Parathyroid adenoma (tissue), 2 donors: ENCODE measurements around the gene HLX.

Source experiments
- H2AFZ ChIP-seq: fragments of 300-600 bp; sonication (generic); one replicate; pipeline ENCODE4 v1.7.0; 2017; ENCODE audit warnings: antibody characterized with exemption, mild to moderate bottlenecking
- H3K27ac ChIP-seq: fragments of 300-600 bp; sonication (generic); one replicate; pipeline ENCODE4 v1.7.0; 2017
- H3K27me3 ChIP-seq: fragments of 300-600 bp; sonication (generic); one replicate; pipeline ENCODE4 v1.7.0; 2017; ENCODE audit warnings: low read length; ENCODE audit not compliant: control insufficient read depth, insufficient read depth
- H3K36me3 ChIP-seq: fragments of 300-600 bp; sonication (generic); one replicate; pipeline ENCODE4 v1.7.0; 2017; ENCODE audit warnings: low read length; ENCODE audit not compliant: control insufficient read depth, insufficient read depth
- H3K4me1 ChIP-seq: fragments of 300-600 bp; sonication (generic); one replicate; pipeline ENCODE4 v1.7.0; 2017; ENCODE audit warnings: control low read depth
- H3K4me2 ChIP-seq: fragments of 300-600 bp; sonication (generic); one replicate; pipeline ENCODE4 v1.7.0; 2017; ENCODE audit warnings: low read length
- H3K4me3 ChIP-seq: fragments of 300-600 bp; sonication (generic); one replicate; pipeline ENCODE4 v1.7.0; 2017; ENCODE audit warnings: low read depth, low read length
- H3K79me2 ChIP-seq: fragments of 300-600 bp; sonication (generic); one replicate; pipeline ENCODE4 v1.7.0; 2017; ENCODE audit warnings: control low read depth
- H3K9ac ChIP-seq: fragments of 300-600 bp; sonication (generic); one replicate; pipeline ENCODE4 v1.7.0; 2017; ENCODE audit warnings: mild to moderate bottlenecking
- H3K9me3 ChIP-seq: fragments of 300-600 bp; sonication (generic); one replicate; pipeline ENCODE4 v1.7.0; 2017; ENCODE audit warnings: low read length; ENCODE audit not compliant: control insufficient read depth
- TF ChIP-seq, protein P1 (sequence below): fragments of 300-600 bp; sonication (generic); IDR thresholded peaks from one replicate; pipeline ENCODE4 v1.7.0; 2017; ENCODE audit warnings: antibody characterized with exemption, mild to moderate bottlenecking
- donor health status: primary hyperparathyroidism.

The HLX gene, protein sequence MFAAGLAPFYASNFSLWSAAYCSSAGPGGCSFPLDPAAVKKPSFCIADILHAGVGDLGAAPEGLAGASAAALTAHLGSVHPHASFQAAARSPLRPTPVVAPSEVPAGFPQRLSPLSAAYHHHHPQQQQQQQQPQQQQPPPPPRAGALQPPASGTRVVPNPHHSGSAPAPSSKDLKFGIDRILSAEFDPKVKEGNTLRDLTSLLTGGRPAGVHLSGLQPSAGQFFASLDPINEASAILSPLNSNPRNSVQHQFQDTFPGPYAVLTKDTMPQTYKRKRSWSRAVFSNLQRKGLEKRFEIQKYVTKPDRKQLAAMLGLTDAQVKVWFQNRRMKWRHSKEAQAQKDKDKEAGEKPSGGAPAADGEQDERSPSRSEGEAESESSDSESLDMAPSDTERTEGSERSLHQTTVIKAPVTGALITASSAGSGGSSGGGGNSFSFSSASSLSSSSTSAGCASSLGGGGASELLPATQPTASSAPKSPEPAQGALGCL

DNA sequence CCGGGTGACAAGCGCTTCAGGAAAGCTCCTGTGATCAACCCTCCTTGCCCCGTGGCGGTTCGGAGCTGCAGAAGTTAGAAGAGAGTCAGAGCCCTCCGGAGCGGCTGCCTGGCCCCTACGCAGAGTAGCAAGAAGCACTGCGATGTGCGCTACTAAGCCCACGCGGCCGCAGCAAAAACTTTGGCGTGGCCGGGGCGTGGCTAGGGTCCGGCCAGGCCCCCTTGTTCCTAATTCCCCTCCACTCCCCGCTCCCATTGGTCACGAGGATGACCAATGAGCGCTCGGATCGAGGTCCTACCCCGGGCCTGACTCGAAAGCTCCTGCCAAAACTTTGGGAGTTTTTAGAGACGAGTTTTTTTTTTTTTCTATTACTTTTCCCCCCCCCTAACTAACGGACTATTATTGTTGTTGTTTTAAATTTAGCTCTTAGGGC lies at the start of gene HLX:
HLX (plus strand) TSS at position 368 of the 433 bp plus-strand sequence. CDS start 415 bp downstream, outside the sequence.
- no peaks in the 10 kb centered on the region for H3K9me3 ChIP-seq
- peaks cover 19% of the 10 kb centered on the region for H3K27me3 ChIP-seq
- peak within 1 kb of the TSS; percentile 68 for H3K27ac ChIP-seq
- TF ChIP-seq, protein P1, sequence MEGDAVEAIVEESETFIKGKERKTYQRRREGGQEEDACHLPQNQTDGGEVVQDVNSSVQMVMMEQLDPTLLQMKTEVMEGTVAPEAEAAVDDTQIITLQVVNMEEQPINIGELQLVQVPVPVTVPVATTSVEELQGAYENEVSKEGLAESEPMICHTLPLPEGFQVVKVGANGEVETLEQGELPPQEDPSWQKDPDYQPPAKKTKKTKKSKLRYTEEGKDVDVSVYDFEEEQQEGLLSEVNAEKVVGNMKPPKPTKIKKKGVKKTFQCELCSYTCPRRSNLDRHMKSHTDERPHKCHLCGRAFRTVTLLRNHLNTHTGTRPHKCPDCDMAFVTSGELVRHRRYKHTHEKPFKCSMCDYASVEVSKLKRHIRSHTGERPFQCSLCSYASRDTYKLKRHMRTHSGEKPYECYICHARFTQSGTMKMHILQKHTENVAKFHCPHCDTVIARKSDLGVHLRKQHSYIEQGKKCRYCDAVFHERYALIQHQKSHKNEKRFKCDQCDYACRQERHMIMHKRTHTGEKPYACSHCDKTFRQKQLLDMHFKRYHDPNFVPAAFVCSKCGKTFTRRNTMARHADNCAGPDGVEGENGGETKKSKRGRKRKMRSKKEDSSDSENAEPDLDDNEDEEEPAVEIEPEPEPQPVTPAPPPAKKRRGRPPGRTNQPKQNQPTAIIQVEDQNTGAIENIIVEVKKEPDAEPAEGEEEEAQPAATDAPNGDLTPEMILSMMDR: no peak
- H2AFZ ChIP-seq: peak within 1 kb of the TSS; percentile 53
- H3K4me3 ChIP-seq: peak within 1 kb of the TSS; percentile 52
- peak within 1 kb of the TSS; percentile 69 for H3K4me2 ChIP-seq
- H3K79me2 ChIP-seq: no peaks in the 10 kb centered on the region
- H3K9ac ChIP-seq: no peak within 1 kb of the TSS
- H3K36me3 ChIP-seq: no peaks in the 10 kb centered on the region
- H3K4me1 ChIP-seq: peaks cover 2% of the 10 kb centered on the region

DNA sequence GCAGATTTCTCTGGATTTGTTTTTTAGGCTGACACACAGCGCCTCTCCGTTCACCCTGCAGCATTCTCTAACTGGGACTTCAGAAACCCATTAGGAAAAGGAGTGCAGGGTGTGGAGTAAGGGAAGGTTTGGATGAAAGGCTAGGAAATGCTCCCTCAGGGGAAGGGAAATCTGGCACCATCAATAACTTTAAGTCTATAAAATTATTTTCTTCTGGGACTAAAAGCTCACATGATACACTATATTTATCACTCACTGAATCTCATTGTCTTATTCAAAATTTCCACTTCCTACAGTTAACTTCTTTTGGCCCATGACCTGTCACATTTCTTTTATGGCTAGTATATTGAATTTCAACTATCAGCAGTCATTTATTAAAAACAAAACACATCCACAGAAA lies 45.8 kb upstream of the HLX start:
- H3K4me3 ChIP-seq: no peak overlapping the region
- H3K4me1 ChIP-seq: no peaks in the 10 kb centered on the region
- H3K36me3 ChIP-seq: no peaks in the 10 kb centered on the region
- no peaks in the 10 kb centered on the region for H3K79me2 ChIP-seq
- no peak overlapping the region for H3K9ac ChIP-seq
- no peak overlapping the region for H3K4me2 ChIP-seq
- no peaks in the 10 kb centered on the region for H3K27me3 ChIP-seq
- TF ChIP-seq, protein P1: no peak
- no peak overlapping the region for H2AFZ ChIP-seq
- H3K27ac ChIP-seq: no peak overlapping the region
- no peaks in the 10 kb centered on the region for H3K9me3 ChIP-seq

DNA sequence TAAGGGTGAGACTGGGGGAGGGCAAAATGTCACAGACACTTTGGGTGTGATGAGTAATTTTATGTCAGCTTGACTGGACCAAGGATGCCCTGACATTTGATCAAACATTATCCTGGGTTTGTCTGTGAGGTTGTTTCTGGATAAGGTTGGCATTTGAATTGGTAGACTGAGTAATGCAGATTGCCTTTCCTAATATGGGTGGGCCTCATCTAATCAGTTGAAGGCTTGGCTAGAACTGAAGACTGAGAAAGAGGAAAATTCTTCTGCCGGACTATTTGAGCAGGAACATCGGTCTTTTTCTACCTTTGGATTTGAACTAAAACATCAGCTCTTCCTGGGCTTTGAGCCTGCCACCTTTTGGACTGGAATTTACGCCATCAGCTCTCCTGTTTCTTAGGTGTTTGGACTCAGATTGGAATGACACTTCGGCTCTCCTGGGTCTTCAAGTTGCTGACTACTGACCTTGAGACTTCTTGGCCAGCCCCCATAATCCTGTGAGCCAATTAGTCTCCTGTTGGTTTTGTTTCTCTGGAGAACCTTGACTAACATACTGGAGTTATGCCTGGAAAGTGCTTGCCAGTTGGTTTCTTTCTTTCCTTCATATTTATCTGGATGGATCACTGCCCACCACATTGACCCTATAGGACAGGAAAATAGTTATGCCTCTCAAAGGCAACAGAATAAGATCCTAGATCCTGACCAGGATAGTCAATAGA lies 44.9 kb upstream of the HLX start:
- H3K9ac ChIP-seq: no peak overlapping the region
- H3K4me1 ChIP-seq: no peaks in the 10 kb centered on the region
- no peak overlapping the region for H2AFZ ChIP-seq
- H3K4me2 ChIP-seq: no peak overlapping the region
- no peaks in the 10 kb centered on the region for H3K36me3 ChIP-seq
- no peaks in the 10 kb centered on the region for H3K79me2 ChIP-seq
- H3K27me3 ChIP-seq: no peaks in the 10 kb centered on the region
- TF ChIP-seq, protein P1: no peak
- no peak overlapping the region for H3K27ac ChIP-seq
- no peaks in the 10 kb centered on the region for H3K9me3 ChIP-seq
- H3K4me3 ChIP-seq: no peak overlapping the region

DNA sequence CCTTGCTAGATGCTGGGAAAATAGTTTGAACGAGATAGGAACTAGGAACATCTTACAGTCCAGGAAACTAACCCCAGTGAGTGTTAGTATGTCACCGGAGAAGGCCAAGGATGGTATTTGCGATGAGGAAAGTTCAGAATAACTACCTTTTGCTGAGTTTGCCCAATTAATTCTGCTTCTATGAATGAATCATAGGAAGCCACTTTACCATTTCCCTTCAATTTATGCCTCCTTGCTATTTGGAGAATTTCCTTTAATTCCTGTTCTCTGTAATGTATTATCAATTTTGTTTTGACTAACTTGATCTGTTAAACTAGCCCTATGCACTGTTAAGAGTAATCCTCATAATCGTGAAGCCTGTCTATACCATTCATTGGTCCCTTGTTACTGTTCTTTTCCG lies 40.7 kb upstream of the HLX start:
- Histone ChIP-seq H3K4me3 (no peak overlapping the region), H3K4me1 (no peaks in the 10 kb centered on the region), H3K9ac (no peak overlapping the region), H3K27me3 (no peaks in the 10 kb centered on the region), H2AFZ (no peak overlapping the region), H3K9me3 (no peaks in the 10 kb centered on the region), H3K27ac (no peak overlapping the region), H3K36me3 (no peaks in the 10 kb centered on the region), H3K4me2 (no peak overlapping the region), H3K79me2 (no peaks in the 10 kb centered on the region)
- TF ChIP-seq, protein P1: no peak
